ENCODE data around the gene AP1M1. TPM values are rescaled to one million over a fixed set of nuclear protein-coding genes. Genes with fewer than 3 reads are reported as not detected.

The AP1M1 gene
- total RNA-seq, 1 experiment from 2014 or later, result 30.3 TPM

DNA sequence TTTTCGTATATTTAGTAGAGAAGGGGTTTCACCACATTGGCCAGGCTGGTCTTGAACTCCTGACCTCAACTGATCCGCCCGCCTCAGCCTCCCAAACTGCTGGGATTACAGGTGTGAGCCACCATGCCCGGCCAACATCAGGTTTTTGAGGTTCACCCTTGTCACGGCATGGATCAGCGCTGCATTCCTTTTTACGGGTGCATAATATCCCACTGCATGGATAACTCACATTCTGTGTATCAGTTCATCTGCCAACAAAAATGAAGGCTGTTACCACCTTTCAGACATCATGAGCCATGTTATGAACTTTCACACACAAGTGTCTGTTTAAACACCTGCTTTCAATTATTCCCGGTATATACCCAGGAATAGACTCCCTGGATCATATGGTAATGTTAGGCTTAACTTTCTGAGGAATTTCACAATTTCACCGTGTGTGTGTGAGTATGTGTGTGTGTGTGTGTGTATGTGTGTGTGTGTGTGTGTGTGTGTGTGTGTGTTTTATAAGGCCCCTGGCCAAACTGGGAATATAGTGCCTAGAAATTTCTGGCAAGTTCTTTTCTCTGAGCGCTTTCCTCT is 52.2 kb downstream of the AP1M1 start:
- Histone ChIP-seq H3K9ac (ENCODE audit: extremely low read depth, insufficient read length, low read length) (no peak overlapping the region), H3K4me2 (ENCODE audit: insufficient read depth, insufficient read length, low read length) (no peak overlapping the region), H3K79me2 (ENCODE audit: insufficient read depth, low read length) (no peaks in the 10 kb centered on the region), H3K23me2 (ENCODE audit: insufficient read length, low read depth, low read length, poor library complexity, severe bottlenecking) (no peaks in the 10 kb centered on the region), H2AFZ (ENCODE audit: low read length) (no peak overlapping the region), H3K18ac (ENCODE audit: insufficient read length, low read depth, low read length) (no peak overlapping the region), H3K56ac (ENCODE audit: insufficient read length, low read depth, low read length) (no peak overlapping the region), H4K8ac (replicated peaks; ENCODE audit: insufficient read length, low read depth, low read length) (no peak overlapping the region), H2BK20ac (ENCODE audit: low read depth, low read length, poor library complexity, severe bottlenecking) (no peak overlapping the region), H2BK15ac (ENCODE audit: low read depth, low read length) (no peak overlapping the region), H4K5ac (ENCODE audit: insufficient read length, low read depth, low read length) (no peak overlapping the region), H3K23ac (ENCODE audit: insufficient read length, low read depth, low read length) (no peak overlapping the region), H2BK5ac (ENCODE audit: insufficient read length, low read length) (no peak overlapping the region), H3K27me3 (ENCODE audit: insufficient read depth, low read length) (no peaks in the 10 kb centered on the region), H2AK5ac (ENCODE audit: insufficient read length, low read length) (no peak overlapping the region), H3K9me3 (ENCODE audit: control insufficient read depth, low read depth, low read length) (no peaks in the 10 kb centered on the region), H3K79me1 (ENCODE audit: insufficient read depth, low read depth, low read length, poor library complexity, severe bottlenecking) (no peaks in the 10 kb centered on the region), H3T11ph (ENCODE audit: low read length) (no peak overlapping the region), H3K4me1 (ENCODE audit: insufficient read depth, low read length) (no peaks in the 10 kb centered on the region), H3K4ac (ENCODE audit: low read depth, low read length) (no peak overlapping the region), H2BK120ac (ENCODE audit: low read depth, low read length, poor library complexity, severe bottlenecking) (no peak overlapping the region), H3K27ac (ENCODE audit: insufficient read length, low read depth, low read length) (no peak overlapping the region), H2BK12ac (ENCODE audit: insufficient read length, low read depth, low read length) (no peak overlapping the region), H3K14ac (ENCODE audit: insufficient read depth, low read length) (no peak overlapping the region), H4K20me1 (ENCODE audit: control insufficient read depth, insufficient read depth, insufficient read length) (no peaks in the 10 kb centered on the region), H4K91ac (ENCODE audit: insufficient read length, low read depth, low read length) (no peak overlapping the region)
- DNase-seq, result no peak
- no peak overlapping the region for H3K27ac Mint-ChIP-seq
- WGBS (ENCODE audit: extremely low coverage, insufficient read length, low lambda C conversion rate), result no CpG with 5 or more reads among the region's 10 CpGs
- H3K4me3 Mint-ChIP-seq, result no peak overlapping the region
- peaks cover 2% of the 10 kb centered on the region in 2 experiments; a peak in 1 of 4 replicates for H3K4me1 Mint-ChIP-seq
- TF ChIP-seq, protein P1, sequence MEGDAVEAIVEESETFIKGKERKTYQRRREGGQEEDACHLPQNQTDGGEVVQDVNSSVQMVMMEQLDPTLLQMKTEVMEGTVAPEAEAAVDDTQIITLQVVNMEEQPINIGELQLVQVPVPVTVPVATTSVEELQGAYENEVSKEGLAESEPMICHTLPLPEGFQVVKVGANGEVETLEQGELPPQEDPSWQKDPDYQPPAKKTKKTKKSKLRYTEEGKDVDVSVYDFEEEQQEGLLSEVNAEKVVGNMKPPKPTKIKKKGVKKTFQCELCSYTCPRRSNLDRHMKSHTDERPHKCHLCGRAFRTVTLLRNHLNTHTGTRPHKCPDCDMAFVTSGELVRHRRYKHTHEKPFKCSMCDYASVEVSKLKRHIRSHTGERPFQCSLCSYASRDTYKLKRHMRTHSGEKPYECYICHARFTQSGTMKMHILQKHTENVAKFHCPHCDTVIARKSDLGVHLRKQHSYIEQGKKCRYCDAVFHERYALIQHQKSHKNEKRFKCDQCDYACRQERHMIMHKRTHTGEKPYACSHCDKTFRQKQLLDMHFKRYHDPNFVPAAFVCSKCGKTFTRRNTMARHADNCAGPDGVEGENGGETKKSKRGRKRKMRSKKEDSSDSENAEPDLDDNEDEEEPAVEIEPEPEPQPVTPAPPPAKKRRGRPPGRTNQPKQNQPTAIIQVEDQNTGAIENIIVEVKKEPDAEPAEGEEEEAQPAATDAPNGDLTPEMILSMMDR (conservative IDR thresholded peaks at IDR 0.05), result no peak
- H3K27me3 Mint-ChIP-seq (ENCODE audit: low read depth), result peaks cover 6% of the 10 kb centered on the region
- H3K9me3 Mint-ChIP-seq, result no peaks in the 10 kb centered on the region
- H3K36me3 Mint-ChIP-seq (ENCODE audit: insufficient read depth in 1 of 3, low read depth in 3 of 3), result no peaks in the 10 kb centered on the region

All from H9 (cell line).